HepG2 (cell line): ENCODE measurements around the gene HMGN1. TPM values are rescaled to one million over a fixed set of nuclear protein-coding genes. Genes with fewer than 3 reads are reported as not detected.

ENCODE experiments used
- NRL ChIP-seq: sonication (generic); formaldehyde crosslinking; IDR thresholded peaks from 2 replicates; pipeline ENCODE4 v1.5.0; 2020; ENCODE audit warnings: missing genetic modification reagents, mild to moderate bottlenecking, moderate library complexity, borderline replicate concordance
- ZNF468 ChIP-seq: sonication (generic); formaldehyde crosslinking; IDR thresholded peaks from 2 replicates; pipeline ENCODE4 v1.8.0; 2022; ENCODE audit warnings: mild to moderate bottlenecking, moderate library complexity, missing genetic modification reagents
- ZNF674 ChIP-seq: sonication (generic); formaldehyde crosslinking; IDR thresholded peaks from 2 replicates; pipeline ENCODE4 v1.5.0; 2020; ENCODE audit warnings: low read depth, mild to moderate bottlenecking, missing genetic modification reagents
- ZNF747 ChIP-seq: sonication (generic); formaldehyde crosslinking; IDR thresholded peaks from 2 replicates; pipeline ENCODE4 v1.8.1; 2023; ENCODE audit warnings: missing genetic modification reagents, mild to moderate bottlenecking, borderline replicate concordance
- polyA plus RNA-seq, 8 experiments: library from polyadenylated mRNA; depleted of rRNA in 3 of 8; stranded (reverse) in 7 of 8; unstranded in 1 of 8; fragments of >200 nt; fragmentation: Illumina TruSeq in 4 of 8; extraction: Trizol in 4 of 8; gene quantifications; 2 replicates each; pipeline versions ENCODE4 v1.2.1 to v1.2.3, GENCODE V29; 2011 to 2016; ENCODE audit warnings: low read depth in 4 of 8, missing spikeins in 1 of 8, mixed read lengths in 1 of 8; ENCODE audit not compliant: insufficient read depth in 1 of 8
- total RNA-seq, 5 experiments: library from RNA; depleted of rRNA; stranded (reverse); fragments of >200 nt; fragmentation: Illumina TruSeq; extraction: Trizol; gene quantifications; 2 replicates each; pipeline ENCODE4 v1.2.3, GENCODE V29; 2016; ENCODE audit warnings: low read depth in 1 of 5
- TF ChIP-seq, protein P1 (sequence below): sonication (generic); formaldehyde crosslinking; IDR thresholded peaks from 2 replicates; pipeline ENCODE4 v1.5.0; 2020; ENCODE audit warnings: mild to moderate bottlenecking, missing genetic modification reagents, borderline replicate concordance
- TF ChIP-seq, protein P2 (sequence below): sonication (generic); formaldehyde crosslinking; IDR thresholded peaks from 2 replicates; pipeline ENCODE4 v1.8.1; 2023; ENCODE audit warnings: mild to moderate bottlenecking, missing genetic modification reagents
- TF ChIP-seq, protein P3 (sequence below): sonication (generic); formaldehyde crosslinking; IDR thresholded peaks from 2 replicates; pipeline ENCODE4 v1.4.0; 2020; ENCODE audit warnings: missing genetic modification reagents; ENCODE audit errors: not compliant biosample characterization
- TF ChIP-seq, protein P4 (sequence below), 2 experiments: sonication (generic) in 1 of 2; formaldehyde crosslinking in 1 of 2; IDR thresholded peaks; 2 replicates each; pipeline versions ENCODE4 v1.4.0 to v1.6.1; 2016 to 2020; ENCODE audit warnings: borderline replicate concordance in 1 of 2, low read depth in 1 of 2, mild to moderate bottlenecking in 1 of 2, missing genetic modification reagents in 1 of 2

HMGN1 gene
- total and polyA plus RNA-seq, 2 of the 13 experiments (the other 11 are each of a cell fraction or from before 2014, with no cell fraction given), result 104 to 286 TPM

DNA sequence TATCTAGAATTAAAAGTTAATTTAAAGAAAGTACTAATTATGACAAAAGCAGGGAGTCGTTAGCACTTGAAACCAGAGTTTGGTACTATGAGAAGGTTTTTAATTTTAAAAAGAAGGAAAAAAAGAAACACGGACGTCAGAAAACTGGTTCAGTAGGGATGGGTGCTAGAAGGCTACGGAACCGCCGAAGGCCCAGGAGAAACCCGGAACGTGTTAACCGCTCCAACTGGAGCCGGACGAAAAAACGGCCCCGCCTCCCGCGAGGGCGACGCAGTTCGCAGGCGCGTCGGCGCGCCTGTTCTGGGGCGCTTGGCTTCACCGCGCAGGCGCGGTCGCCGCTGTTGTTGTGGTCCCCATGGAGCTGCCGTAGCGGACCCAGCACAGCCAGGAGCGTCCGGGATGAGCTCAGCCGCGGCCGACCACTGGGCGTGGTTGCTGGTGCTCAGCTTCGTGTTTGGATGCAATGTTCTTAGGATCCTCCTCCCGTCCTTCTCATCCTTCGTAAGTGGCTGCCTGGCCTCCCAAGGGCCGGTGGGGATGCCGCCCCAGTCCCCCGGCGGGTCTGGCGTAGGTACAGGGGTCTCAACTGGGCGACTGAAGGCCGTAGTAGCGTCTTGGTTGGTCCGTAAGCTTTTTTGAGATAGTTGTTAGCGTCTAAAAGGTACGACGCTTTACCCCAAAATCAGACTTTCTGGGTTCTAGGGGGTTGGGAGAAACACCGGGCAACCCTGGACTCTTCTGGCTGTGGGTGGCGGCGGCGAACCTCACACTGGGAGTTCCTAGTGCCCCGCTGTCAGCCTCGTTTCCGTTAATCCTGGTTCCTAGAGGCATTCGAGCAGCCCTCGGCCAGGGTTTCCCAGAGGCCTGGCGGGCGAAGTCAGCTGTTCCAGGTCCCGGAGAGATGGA lies 31.4 kb upstream of the HMGN1 start (continued):
- TF ChIP-seq ZNF747 (CRISPR knock-in tag) (no peak), ZNF468 (CRISPR knock-in tag) (no peak), ZNF674 (CRISPR knock-in tag) (no peak), NRL (CRISPR knock-in tag) (peak; percentile 47; the same call in 1 of the 2 replicates)
- TF ChIP-seq, protein P1, sequence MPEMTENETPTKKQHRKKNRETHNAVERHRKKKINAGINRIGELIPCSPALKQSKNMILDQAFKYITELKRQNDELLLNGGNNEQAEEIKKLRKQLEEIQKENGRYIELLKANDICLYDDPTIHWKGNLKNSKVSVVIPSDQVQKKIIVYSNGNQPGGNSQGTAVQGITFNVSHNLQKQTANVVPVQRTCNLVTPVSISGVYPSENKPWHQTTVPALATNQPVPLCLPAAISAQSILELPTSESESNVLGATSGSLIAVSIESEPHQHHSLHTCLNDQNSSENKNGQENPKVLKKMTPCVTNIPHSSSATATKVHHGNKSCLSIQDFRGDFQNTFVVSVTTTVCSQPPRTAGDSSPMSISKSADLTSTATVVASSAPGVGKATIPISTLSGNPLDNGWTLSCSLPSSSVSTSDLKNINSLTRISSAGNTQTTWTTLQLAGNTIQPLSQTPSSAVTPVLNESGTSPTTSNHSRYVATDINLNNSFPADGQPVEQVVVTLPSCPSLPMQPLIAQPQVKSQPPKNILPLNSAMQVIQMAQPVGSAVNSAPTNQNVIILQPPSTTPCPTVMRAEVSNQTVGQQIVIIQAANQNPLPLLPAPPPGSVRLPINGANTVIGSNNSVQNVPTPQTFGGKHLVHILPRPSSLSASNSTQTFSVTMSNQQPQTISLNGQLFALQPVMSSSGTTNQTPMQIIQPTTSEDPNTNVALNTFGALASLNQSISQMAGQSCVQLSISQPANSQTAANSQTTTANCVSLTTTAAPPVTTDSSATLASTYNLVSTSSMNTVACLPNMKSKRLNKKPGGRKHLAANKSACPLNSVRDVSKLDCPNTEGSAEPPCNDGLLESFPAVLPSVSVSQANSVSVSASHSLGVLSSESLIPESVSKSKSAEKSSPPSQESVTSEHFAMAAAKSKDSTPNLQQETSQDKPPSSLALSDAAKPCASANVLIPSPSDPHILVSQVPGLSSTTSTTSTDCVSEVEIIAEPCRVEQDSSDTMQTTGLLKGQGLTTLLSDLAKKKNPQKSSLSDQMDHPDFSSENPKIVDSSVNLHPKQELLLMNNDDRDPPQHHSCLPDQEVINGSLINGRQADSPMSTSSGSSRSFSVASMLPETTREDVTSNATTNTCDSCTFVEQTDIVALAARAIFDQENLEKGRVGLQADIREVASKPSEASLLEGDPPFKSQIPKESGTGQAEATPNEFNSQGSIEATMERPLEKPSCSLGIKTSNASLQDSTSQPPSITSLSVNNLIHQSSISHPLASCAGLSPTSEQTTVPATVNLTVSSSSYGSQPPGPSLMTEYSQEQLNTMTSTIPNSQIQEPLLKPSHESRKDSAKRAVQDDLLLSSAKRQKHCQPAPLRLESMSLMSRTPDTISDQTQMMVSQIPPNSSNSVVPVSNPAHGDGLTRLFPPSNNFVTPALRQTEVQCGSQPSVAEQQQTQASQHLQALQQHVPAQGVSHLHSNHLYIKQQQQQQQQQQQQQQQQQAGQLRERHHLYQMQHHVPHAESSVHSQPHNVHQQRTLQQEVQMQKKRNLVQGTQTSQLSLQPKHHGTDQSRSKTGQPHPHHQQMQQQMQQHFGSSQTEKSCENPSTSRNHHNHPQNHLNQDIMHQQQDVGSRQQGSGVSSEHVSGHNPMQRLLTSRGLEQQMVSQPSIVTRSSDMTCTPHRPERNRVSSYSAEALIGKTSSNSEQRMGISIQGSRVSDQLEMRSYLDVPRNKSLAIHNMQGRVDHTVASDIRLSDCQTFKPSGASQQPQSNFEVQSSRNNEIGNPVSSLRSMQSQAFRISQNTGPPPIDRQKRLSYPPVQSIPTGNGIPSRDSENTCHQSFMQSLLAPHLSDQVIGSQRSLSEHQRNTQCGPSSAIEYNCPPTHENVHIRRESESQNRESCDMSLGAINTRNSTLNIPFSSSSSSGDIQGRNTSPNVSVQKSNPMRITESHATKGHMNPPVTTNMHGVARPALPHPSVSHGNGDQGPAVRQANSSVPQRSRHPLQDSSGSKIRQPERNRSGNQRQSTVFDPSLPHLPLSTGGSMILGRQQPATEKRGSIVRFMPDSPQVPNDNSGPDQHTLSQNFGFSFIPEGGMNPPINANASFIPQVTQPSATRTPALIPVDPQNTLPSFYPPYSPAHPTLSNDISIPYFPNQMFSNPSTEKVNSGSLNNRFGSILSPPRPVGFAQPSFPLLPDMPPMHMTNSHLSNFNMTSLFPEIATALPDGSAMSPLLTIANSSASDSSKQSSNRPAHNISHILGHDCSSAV (CRISPR knock-in tag), result no peak
- TF ChIP-seq, protein P2, sequence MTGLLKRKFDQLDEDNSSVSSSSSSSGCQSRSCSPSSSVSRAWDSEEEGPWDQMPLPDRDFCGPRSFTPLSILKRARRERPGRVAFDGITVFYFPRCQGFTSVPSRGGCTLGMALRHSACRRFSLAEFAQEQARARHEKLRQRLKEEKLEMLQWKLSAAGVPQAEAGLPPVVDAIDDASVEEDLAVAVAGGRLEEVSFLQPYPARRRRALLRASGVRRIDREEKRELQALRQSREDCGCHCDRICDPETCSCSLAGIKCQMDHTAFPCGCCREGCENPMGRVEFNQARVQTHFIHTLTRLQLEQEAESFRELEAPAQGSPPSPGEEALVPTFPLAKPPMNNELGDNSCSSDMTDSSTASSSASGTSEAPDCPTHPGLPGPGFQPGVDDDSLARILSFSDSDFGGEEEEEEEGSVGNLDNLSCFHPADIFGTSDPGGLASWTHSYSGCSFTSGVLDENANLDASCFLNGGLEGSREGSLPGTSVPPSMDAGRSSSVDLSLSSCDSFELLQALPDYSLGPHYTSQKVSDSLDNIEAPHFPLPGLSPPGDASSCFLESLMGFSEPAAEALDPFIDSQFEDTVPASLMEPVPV (CRISPR knock-in tag), result no peak
- TF ChIP-seq, protein P3, sequence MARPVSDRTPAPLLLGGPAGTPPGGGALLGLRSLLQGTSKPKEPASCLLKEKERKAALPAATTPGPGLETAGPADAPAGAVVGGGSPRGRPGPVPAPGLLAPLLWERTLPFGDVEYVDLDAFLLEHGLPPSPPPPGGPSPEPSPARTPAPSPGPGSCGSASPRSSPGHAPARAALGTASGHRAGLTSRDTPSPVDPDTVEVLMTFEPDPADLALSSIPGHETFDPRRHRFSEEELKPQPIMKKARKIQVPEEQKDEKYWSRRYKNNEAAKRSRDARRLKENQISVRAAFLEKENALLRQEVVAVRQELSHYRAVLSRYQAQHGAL (CRISPR knock-in tag), result no peak
- TF ChIP-seq, protein P4, sequence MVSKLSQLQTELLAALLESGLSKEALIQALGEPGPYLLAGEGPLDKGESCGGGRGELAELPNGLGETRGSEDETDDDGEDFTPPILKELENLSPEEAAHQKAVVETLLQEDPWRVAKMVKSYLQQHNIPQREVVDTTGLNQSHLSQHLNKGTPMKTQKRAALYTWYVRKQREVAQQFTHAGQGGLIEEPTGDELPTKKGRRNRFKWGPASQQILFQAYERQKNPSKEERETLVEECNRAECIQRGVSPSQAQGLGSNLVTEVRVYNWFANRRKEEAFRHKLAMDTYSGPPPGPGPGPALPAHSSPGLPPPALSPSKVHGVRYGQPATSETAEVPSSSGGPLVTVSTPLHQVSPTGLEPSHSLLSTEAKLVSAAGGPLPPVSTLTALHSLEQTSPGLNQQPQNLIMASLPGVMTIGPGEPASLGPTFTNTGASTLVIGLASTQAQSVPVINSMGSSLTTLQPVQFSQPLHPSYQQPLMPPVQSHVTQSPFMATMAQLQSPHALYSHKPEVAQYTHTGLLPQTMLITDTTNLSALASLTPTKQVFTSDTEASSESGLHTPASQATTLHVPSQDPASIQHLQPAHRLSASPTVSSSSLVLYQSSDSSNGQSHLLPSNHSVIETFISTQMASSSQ (IDR thresholded peaks at IDR 0.05; ENCODE audit: low read depth), result no peak
- TF ChIP-seq, protein P4 (CRISPR knock-in tag; IDR thresholded peaks at IDR 0.05; ENCODE audit: borderline replicate concordance), result no peak
